Measurements from ENCODE around the gene PYCARD.

DNA sequence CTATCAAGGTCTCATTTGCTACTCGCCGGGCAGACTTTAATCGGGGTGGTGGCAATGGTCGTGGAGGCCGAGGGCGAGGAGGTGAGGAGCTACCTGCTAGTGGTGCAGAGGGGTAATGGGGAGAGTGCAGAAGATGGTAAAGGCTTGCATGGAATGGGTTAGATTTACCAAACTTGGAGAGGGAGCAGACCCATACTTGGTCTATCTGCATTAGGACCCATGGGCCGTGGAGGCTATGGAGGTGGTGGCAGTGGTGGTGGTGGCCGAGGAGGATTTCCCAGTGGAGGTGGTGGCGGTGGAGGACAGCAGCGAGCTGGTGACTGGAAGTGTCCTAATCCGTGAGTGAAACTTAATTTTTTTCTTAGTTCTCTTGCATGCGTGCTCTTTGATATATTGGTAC lies 12.5 kb downstream of the PYCARD start:
- TF ChIP-seq, protein P1, sequence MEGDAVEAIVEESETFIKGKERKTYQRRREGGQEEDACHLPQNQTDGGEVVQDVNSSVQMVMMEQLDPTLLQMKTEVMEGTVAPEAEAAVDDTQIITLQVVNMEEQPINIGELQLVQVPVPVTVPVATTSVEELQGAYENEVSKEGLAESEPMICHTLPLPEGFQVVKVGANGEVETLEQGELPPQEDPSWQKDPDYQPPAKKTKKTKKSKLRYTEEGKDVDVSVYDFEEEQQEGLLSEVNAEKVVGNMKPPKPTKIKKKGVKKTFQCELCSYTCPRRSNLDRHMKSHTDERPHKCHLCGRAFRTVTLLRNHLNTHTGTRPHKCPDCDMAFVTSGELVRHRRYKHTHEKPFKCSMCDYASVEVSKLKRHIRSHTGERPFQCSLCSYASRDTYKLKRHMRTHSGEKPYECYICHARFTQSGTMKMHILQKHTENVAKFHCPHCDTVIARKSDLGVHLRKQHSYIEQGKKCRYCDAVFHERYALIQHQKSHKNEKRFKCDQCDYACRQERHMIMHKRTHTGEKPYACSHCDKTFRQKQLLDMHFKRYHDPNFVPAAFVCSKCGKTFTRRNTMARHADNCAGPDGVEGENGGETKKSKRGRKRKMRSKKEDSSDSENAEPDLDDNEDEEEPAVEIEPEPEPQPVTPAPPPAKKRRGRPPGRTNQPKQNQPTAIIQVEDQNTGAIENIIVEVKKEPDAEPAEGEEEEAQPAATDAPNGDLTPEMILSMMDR (conservative IDR thresholded peaks at IDR 0.05), result no peak
- TF ChIP-seq EZH2 (IDR thresholded peaks at IDR 0.05; ENCODE audit: low read depth), result no peak
